ENCODE results near the gene CEND1.

DNA sequence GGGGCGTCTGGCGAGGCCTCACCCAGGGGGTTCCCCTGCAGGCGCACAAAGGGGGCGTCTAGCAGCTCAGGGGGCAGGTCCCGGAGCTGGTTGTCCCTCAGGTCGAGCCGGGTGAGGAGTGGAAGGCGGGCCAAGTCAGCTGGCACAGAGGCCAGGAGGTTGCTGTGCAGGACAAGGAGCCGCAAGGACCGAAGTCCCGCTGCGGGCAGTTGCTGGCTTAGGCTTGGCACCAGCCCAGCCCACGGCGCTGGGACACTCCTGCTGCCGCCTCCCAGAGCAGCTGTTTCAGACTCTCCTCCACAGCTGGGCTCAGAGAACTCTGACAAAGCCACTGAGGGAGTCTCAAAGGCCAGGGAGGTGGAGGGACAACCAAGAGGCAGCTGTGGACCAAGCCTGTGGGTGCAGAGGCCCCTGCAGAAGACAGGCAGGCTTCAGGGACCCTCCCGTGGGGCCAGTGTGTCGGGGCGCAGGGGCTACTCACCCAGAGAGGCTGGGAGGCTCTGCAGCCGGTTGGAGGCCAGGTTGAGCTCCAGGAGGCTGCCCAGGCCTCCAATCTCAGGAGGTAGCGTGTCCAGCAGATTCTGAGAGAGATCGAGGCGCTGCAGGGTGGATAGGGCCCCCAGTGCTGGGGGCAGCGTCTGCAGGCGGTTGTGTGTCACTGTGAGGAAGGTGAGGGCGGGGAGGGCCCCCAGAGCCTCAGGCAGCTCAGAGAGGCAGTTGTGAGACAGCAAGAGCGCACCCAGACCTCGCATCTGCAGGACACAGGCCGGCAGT, 13.0 kb upstream of the CEND1 start:
- TF ChIP-seq, protein P1, sequence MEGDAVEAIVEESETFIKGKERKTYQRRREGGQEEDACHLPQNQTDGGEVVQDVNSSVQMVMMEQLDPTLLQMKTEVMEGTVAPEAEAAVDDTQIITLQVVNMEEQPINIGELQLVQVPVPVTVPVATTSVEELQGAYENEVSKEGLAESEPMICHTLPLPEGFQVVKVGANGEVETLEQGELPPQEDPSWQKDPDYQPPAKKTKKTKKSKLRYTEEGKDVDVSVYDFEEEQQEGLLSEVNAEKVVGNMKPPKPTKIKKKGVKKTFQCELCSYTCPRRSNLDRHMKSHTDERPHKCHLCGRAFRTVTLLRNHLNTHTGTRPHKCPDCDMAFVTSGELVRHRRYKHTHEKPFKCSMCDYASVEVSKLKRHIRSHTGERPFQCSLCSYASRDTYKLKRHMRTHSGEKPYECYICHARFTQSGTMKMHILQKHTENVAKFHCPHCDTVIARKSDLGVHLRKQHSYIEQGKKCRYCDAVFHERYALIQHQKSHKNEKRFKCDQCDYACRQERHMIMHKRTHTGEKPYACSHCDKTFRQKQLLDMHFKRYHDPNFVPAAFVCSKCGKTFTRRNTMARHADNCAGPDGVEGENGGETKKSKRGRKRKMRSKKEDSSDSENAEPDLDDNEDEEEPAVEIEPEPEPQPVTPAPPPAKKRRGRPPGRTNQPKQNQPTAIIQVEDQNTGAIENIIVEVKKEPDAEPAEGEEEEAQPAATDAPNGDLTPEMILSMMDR (IDR thresholded peaks at IDR 0.05): no peak
- TF ChIP-seq POLR2A (IDR thresholded peaks at IDR 0.05): no peak

Data from testis (tissue), 2 donors.